HG03521 (cell line): ENCODE data around the gene AKR1A1.

Source experiments
- ATAC-seq: cut with Tn5 transposase; IDR thresholded peaks from one replicate; pipeline ENCODE4 v1.9.1; 2021; ENCODE audit warnings: mild to moderate bottlenecking, moderate library complexity; ENCODE audit not compliant: unreplicated experiment

AKR1A1 gene

DNA sequence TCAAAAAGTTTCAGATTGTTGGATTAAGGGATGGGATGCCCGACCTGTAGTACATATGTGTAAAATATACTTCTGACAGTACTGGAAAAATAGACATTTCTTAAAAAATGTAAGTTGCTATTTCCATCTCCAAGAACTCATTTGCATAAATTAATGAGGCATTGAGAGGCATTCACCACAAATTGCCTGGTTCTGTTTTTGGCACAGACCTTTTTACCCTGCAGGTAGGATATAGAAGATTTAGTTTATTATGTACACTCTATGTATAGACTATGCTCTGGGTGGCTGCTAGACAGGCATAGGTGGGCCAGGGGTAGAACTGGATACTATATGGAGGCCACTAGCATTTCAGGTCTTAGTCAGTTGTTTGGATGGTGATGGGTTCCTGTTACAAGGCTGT lies 65.3 kb downstream of the AKR1A1 start:
- no peak for ATAC-seq

DNA sequence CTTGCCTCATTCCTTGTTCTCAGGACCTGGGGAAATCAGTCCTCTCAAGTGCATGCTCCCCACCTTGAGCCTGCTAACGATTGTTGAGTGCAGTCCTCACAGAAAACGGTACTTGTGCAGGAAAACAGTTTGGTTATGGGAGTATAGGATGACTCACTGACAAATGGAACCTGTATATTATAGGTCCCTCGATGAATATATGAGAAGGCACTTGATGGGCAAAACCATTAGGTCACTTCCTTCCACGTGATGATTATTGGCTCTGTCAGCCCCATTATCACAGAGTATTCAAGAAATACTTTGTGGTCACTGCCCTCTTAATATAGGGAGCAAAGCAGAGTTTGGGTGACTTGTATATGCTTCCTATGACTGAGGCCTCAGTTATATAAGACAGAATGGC lies 67.0 kb downstream of the AKR1A1 start:
- ATAC-seq: no peak

DNA sequence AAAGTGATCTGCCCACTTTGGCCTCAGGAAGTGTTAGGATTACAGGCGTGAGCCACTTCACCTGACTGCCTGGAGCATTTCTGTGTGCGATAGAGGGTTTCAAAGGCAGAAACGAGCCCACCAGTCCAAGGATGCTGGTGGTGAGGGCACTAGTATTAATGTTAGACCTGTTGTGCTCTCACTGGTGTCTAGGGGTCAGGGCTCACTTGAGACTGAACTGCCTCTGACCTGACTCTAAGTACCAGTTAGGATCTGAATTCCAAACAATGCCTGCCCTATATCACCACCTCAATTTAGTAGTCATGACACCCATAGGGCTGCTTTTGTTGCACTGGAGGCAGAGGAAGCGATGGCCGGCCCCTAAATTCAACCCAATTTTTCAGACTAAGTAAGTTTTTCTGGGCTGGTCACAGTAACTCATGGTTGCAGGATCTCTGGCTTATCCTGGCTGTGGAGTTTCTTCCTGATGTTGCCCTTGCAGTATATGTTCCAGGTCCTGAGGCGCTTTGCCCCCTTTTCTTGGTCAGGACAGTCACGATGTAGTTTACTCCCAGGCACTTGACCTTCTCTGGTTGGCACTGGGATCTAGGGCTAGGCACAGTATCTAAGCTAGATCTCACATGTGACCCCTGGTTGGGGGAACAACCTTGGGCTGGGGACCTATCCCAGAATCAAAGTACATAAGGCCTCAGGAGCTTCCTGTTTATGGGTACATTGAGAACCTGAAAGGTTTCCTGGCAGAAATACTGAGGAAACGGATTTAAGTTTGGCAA lies 68.7 kb downstream of the AKR1A1 start:
- ATAC-seq: no peak
